IMR-90 (cell line): ENCODE data around the gene ADRA2C. TPM values are rescaled to one million over a fixed set of nuclear protein-coding genes. Genes with fewer than 3 reads are reported as not detected.

Experiments used
- ATAC-seq: fragments of 200-7000 bp; cut with Tn5 transposase; 2 replicates; pipeline ENCODE4 v1.9.1; 2020; ENCODE audit warnings: low read depth, mild to moderate bottlenecking, moderate library complexity
- BruUV-seq: library from RNA; stranded (reverse); fragments of 400-500 nt; replicated peaks from 2 replicates; lab custom pipeline; 2021; lab: Mats Ljungman, UMichigan
- CTCF ChIA-PET: fragments of 300-600 bp; formaldehyde crosslinking; extraction: SDS; loops from one replicate; lab custom pipeline; 2021; ENCODE audit warnings: antibody characterized with exemption; lab: Yijun Ruan, JAX
- POLR2A ChIA-PET: fragments of 300-600 bp; sonication (Branson Sonifier 250); formaldehyde crosslinking; loops from one replicate; lab custom pipeline; 2022; ENCODE audit warnings: antibody characterized with exemption; ENCODE audit not compliant: unreplicated experiment; lab: Charles Lee
- DNase-seq: peaks from one replicate; pipeline ENCODE4 v3.0.0; 2013
- H2AFZ ChIP-seq: replicated peaks from 2 replicates; pipeline ENCODE3; 2013; ENCODE audit warnings: low read length, mild to moderate bottlenecking; ENCODE audit not compliant: poor library complexity
- H2AK5ac ChIP-seq: 2 replicates; pipeline ENCODE4 v1.6.1; 2013; ENCODE audit warnings: low read depth, low read length, inconsistent platforms
- H2AK9ac ChIP-seq: replicated peaks from 2 replicates; pipeline ENCODE3; 2013; ENCODE audit warnings: mild to moderate bottlenecking, low read depth, low read length, moderate library complexity; ENCODE audit not compliant: poor library complexity
- H2BK120ac ChIP-seq: 2 replicates; pipeline ENCODE4 v1.6.1; 2013; ENCODE audit warnings: low read depth, low read length, inconsistent platforms
- H2BK15ac ChIP-seq: 3 replicates; pipeline ENCODE4 v1.6.1; 2013; ENCODE audit warnings: low read depth, low read length, inconsistent platforms
- H2BK20ac ChIP-seq: 2 replicates; pipeline ENCODE4 v1.6.1; 2013; ENCODE audit warnings: low read depth, mild to moderate bottlenecking, inconsistent platforms, low read length, moderate library complexity
- H2BK5ac ChIP-seq: 2 replicates; pipeline ENCODE4 v1.6.1; 2013; ENCODE audit warnings: mild to moderate bottlenecking, low read depth, low read length, inconsistent platforms; ENCODE audit not compliant: poor library complexity, severe bottlenecking
- H3K14ac ChIP-seq: replicated peaks from 2 replicates; pipeline ENCODE4 v1.6.1; 2013; ENCODE audit warnings: low read depth, low read length, inconsistent platforms
- H3K18ac ChIP-seq: 2 replicates; pipeline ENCODE4 v1.6.1; 2013; ENCODE audit warnings: low read depth, low read length, control low read depth
- H3K23ac ChIP-seq: 2 replicates; pipeline ENCODE4 v1.6.1; 2013; ENCODE audit warnings: low read depth, low read length, inconsistent platforms
- H3K27ac ChIP-seq: 2 replicates; pipeline ENCODE4 v1.5.1; 2013; ENCODE audit warnings: mild to moderate bottlenecking, control low read depth, low read length; ENCODE audit not compliant: insufficient read depth
- H3K27me3 ChIP-seq: 2 replicates; pipeline ENCODE4 v1.6.1; 2013; ENCODE audit warnings: low read length; ENCODE audit not compliant: control insufficient read depth, insufficient read depth
- H3K36me3 ChIP-seq: 2 replicates; pipeline ENCODE4 v1.6.1; 2013; ENCODE audit warnings: low read length, mixed read lengths; ENCODE audit not compliant: control insufficient read depth, insufficient read depth
- H3K4ac ChIP-seq: 2 replicates; pipeline ENCODE4 v1.6.1; 2013; ENCODE audit warnings: low read depth, low read length, inconsistent platforms
- H3K4me1 ChIP-seq: 2 replicates; pipeline ENCODE4 v1.6.1; 2013; ENCODE audit warnings: low read length, mixed read lengths; ENCODE audit not compliant: control insufficient read depth, insufficient read depth
- H3K4me2 ChIP-seq: 2 replicates; pipeline ENCODE4 v1.6.1; 2013; ENCODE audit warnings: low read depth, mild to moderate bottlenecking, control low read depth, low read length, moderate library complexity
- H3K4me3 ChIP-seq: 2 replicates; pipeline ENCODE4 v1.5.1; 2013; ENCODE audit warnings: low read depth, mild to moderate bottlenecking, control low read depth, low read length, moderate library complexity; ENCODE audit not compliant: insufficient read depth
- H3K56ac ChIP-seq: 2 replicates; pipeline ENCODE4 v1.6.1; 2013; ENCODE audit warnings: low read length, inconsistent platforms; ENCODE audit not compliant: insufficient read depth; ENCODE audit errors: extremely low read depth
- H3K79me1 ChIP-seq, 2 experiments: 2 replicates each; pipeline ENCODE4 v1.6.1; 2013; ENCODE audit warnings: low read length in 2 of 2, inconsistent platforms in 1 of 2, low read depth in 1 of 2
- H3K9ac ChIP-seq: 2 replicates; pipeline ENCODE4 v1.6.1; 2013; ENCODE audit warnings: low read depth, low read length, control low read depth
- H3K9me1 ChIP-seq: 2 replicates; pipeline ENCODE4 v1.6.1; 2013; ENCODE audit warnings: low read length, inconsistent platforms; ENCODE audit not compliant: insufficient read depth
- H3K9me3 ChIP-seq: 2 replicates; pipeline ENCODE4 v1.6.1; 2013; ENCODE audit warnings: low read length; ENCODE audit not compliant: control insufficient read depth, insufficient read depth
- H4K20me1 ChIP-seq: 2 replicates; pipeline ENCODE4 v1.6.1; 2013; ENCODE audit warnings: low read length, inconsistent platforms; ENCODE audit not compliant: insufficient read depth
- H4K5ac ChIP-seq: 2 replicates; pipeline ENCODE4 v1.6.1; 2013; ENCODE audit warnings: mild to moderate bottlenecking, low read depth, low read length, control low read depth
- H4K8ac ChIP-seq, 2 experiments: 2 replicates each; pipeline ENCODE4 v1.6.1; 2013; ENCODE audit warnings: low read depth in 2 of 2, low read length in 2 of 2, control low read depth in 1 of 2, inconsistent platforms in 1 of 2
- H4K91ac ChIP-seq: 2 replicates; pipeline ENCODE4 v1.6.1; 2013; ENCODE audit warnings: low read depth, low read length, inconsistent platforms; ENCODE audit not compliant: insufficient read depth
- BHLHE40 ChIP-seq: fragments of 150-350 bp; IDR thresholded peaks from 2 replicates; pipeline ENCODE4 v1.6.1; 2016; ENCODE audit warnings: mild to moderate bottlenecking, low read depth, low read length
- CEBPB ChIP-seq: IDR thresholded peaks from 2 replicates; pipeline ENCODE4 v1.6.1; 2012; ENCODE audit warnings: low read depth, low read length, improper control_type of control experiment
- CHD1 ChIP-seq: IDR thresholded peaks from 2 replicates; pipeline ENCODE4 v1.6.1; 2012; ENCODE audit warnings: low read depth, low read length, improper control_type of control experiment
- ELK1 ChIP-seq: fragments of 150-350 bp; IDR thresholded peaks from 2 replicates; pipeline ENCODE4 v1.6.1; 2016; ENCODE audit warnings: low read depth, mild to moderate bottlenecking, low read length, moderate library complexity, borderline replicate concordance
- FOS ChIP-seq: fragments of 150-350 bp; IDR thresholded peaks from 2 replicates; pipeline ENCODE4 v1.6.1; 2016; ENCODE audit warnings: low read depth, low read length
- MAFK ChIP-seq: IDR thresholded peaks from 2 replicates; pipeline ENCODE4 v1.6.1; 2012; ENCODE audit warnings: low read depth, low read length, improper control_type of control experiment
- MAZ ChIP-seq: IDR thresholded peaks from 2 replicates; pipeline ENCODE4 v1.6.1; 2012; ENCODE audit warnings: low read depth, mild to moderate bottlenecking, low read length, improper control_type of control experiment, moderate library complexity, borderline replicate concordance
- MXI1 ChIP-seq: IDR thresholded peaks from 2 replicates; pipeline ENCODE4 v1.6.1; 2012; ENCODE audit warnings: low read depth, mild to moderate bottlenecking, low read length, moderate library complexity, borderline replicate concordance
- NFE2L2 ChIP-seq: fragments of 150-350 bp; IDR thresholded peaks from 2 replicates; pipeline ENCODE4 v1.6.1; 2016; ENCODE audit warnings: low read depth, mild to moderate bottlenecking, low read length
- POLR2A ChIP-seq: IDR thresholded peaks from 2 replicates; pipeline ENCODE4 v1.6.1; 2012; ENCODE audit warnings: mild to moderate bottlenecking, low read depth, low read length
- RAD21 ChIP-seq: IDR thresholded peaks from 2 replicates; pipeline ENCODE4 v1.6.1; 2012; ENCODE audit warnings: low read length, improper control_type of control experiment
- RCOR1 ChIP-seq: IDR thresholded peaks from 2 replicates; pipeline ENCODE4 v1.6.1; 2012; ENCODE audit warnings: mild to moderate bottlenecking, low read length, improper control_type of control experiment; ENCODE audit not compliant: insufficient replicate concordance
- RFX5 ChIP-seq: IDR thresholded peaks from 2 replicates; pipeline ENCODE4 v1.8.0; 2012; ENCODE audit warnings: low read depth, mild to moderate bottlenecking, low read length, moderate library complexity
- SMC3 ChIP-seq: fragments of 150-350 bp; IDR thresholded peaks from 2 replicates; pipeline ENCODE4 v1.6.1; 2016; ENCODE audit warnings: low read depth, mild to moderate bottlenecking, antibody characterized with exemption, low read length, moderate library complexity
- USF2 ChIP-seq: fragments of 150-350 bp; IDR thresholded peaks from 2 replicates; pipeline ENCODE4 v1.6.1; 2017; ENCODE audit warnings: mild to moderate bottlenecking, antibody characterized with exemption, low read length, low read depth
- WGBS, 2 experiments: methylation state at CpG; one replicate each; pipeline versions ENCODE4 v1.1.5 to v1.1.7; 2013; ENCODE audit warnings: missing lambda C conversion rate in 2 of 2; ENCODE audit not compliant: insufficient read length in 1 of 2; ENCODE audit errors: extremely low coverage in 2 of 2; 5-methylcytosine and 5-hydroxymethylcytosine counted together
- dilution Hi-C: fragments of 300-500 bp; cut with HindIII; formaldehyde crosslinking; loops from one replicate; pipeline ENCODE4 v1.14.3; 2018; ENCODE audit warnings: low sequenced_read_pairs; ENCODE audit not compliant: unreplicated experiment
- in situ Hi-C: fragments of 300-500 bp; cut with MboI; formaldehyde crosslinking; loops from 3 replicates; pipeline ENCODE4 v1.14.3; 2019; ENCODE audit warnings: low sequenced_read_pairs, inconsistent platforms, mixed read lengths
- intact Hi-C: fragments of 100-400 bp; cut with micrococcal nuclease; formaldehyde crosslinking; loops from 2 replicates; pipeline ENCODE4 v1.10.0; 2022
- polyA plus RNA-seq, 3 experiments: library from polyadenylated mRNA; depleted of rRNA; stranded (reverse); fragments of >200 nt; gene quantifications; 2 replicates each; pipeline ENCODE4 v1.2.3, GENCODE V29; 2012; ENCODE audit warnings: low replicate concordance in 1 of 3
- total RNA-seq: library from RNA; depleted of rRNA; stranded (reverse); fragments of >200 nt; gene quantifications from 2 replicates; pipeline ENCODE4 v1.2.3, GENCODE V29; 2012
- TF ChIP-seq, protein P1 (sequence below): conservative IDR thresholded peaks from 2 replicates; pipeline ENCODE4 v1.5.1; 2012; ENCODE audit warnings: mild to moderate bottlenecking, low read depth, low read length, improper control_type of control experiment

Gene ADRA2C
- total and polyA plus RNA-seq, 2 of the 4 experiments (the other 2 are of a cell fraction) = under 0.01 to 0.14 TPM

DNA sequence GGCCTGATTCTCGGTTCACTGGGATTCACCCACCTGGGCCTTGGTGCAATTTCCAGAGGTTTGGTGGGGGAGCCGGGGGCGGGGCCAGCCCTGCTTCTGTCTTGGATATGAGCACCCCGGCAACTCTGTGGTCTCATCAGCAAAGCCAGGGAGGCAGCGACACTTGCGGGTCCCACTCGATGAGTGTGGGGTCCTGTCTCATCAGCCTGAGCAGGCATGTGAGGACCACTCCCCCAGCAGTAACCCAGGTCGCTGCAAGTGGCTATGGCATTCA lies 19.0 kb downstream of the ADRA2C start:
- Histone ChIP-seq H3K56ac (no peak overlapping the region), H3K4me2 (no peak overlapping the region), H3K4me1 (no peaks in the 10 kb centered on the region), H3K79me1 (no peaks in the 10 kb centered on the region), H2BK120ac (no peak overlapping the region), H3K14ac (no peak overlapping the region), H3K9me3 (no peaks in the 10 kb centered on the region; the same call in 1 of the 2 replicates), H3K9me1 (no peaks in the 10 kb centered on the region), H3K4ac (no peak overlapping the region), H2AK9ac (no peak overlapping the region), H3K9ac (no peak overlapping the region), H3K27me3 (peaks cover 8% of the 10 kb centered on the region; the same call in 1 of the 2 replicates), H2BK20ac (no peak overlapping the region), H3K18ac (no peak overlapping the region), H2AK5ac (no peak overlapping the region), H3K27ac (no peak overlapping the region), H2AFZ (no peak overlapping the region), H4K20me1 (no peaks in the 10 kb centered on the region), H3K23ac (no peak overlapping the region), H4K91ac (no peak overlapping the region), H3K4me3 (no peak overlapping the region), H3K36me3 (no peaks in the 10 kb centered on the region), H2BK15ac (no peak overlapping the region), H2BK5ac (no peak overlapping the region), H4K8ac (no peak overlapping the region), H4K5ac (no peak overlapping the region)
- POLR2A ChIA-PET = no interaction called here
- no peak for TF ChIP-seq BHLHE40
- no peak for TF ChIP-seq RFX5
- no peak for TF ChIP-seq MAFK
- TF ChIP-seq POLR2A = no peak
- no peak for TF ChIP-seq RAD21
- TF ChIP-seq FOS = no peak
- TF ChIP-seq NFE2L2 = no peak
- TF ChIP-seq RCOR1 = no peak
- TF ChIP-seq, protein P1, sequence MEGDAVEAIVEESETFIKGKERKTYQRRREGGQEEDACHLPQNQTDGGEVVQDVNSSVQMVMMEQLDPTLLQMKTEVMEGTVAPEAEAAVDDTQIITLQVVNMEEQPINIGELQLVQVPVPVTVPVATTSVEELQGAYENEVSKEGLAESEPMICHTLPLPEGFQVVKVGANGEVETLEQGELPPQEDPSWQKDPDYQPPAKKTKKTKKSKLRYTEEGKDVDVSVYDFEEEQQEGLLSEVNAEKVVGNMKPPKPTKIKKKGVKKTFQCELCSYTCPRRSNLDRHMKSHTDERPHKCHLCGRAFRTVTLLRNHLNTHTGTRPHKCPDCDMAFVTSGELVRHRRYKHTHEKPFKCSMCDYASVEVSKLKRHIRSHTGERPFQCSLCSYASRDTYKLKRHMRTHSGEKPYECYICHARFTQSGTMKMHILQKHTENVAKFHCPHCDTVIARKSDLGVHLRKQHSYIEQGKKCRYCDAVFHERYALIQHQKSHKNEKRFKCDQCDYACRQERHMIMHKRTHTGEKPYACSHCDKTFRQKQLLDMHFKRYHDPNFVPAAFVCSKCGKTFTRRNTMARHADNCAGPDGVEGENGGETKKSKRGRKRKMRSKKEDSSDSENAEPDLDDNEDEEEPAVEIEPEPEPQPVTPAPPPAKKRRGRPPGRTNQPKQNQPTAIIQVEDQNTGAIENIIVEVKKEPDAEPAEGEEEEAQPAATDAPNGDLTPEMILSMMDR = no peak
- TF ChIP-seq USF2 = no peak
- no peak for TF ChIP-seq MAZ
- no peak for TF ChIP-seq CHD1
- no peak for TF ChIP-seq ELK1
- TF ChIP-seq CEBPB = no peak
- TF ChIP-seq MXI1 = no peak
- no peak for TF ChIP-seq SMC3
- dilution Hi-C loops = no loop called here
- 70% methylated on average over 2 of the region's 8 CpGs; no CpG with 5 or more reads in 1 of the 2 experiments for WGBS, 2 experiments
- DNase-seq = no peak
- intact Hi-C loops = no loop called here
- no TSS peak for BruUV-seq
- CTCF ChIA-PET = no interaction called here
- no peak for ATAC-seq
- in situ Hi-C loops = no loop called here
